ENCODE results near the gene SCIN.

SCIN gene

GRCh38 chr7:12539681-12540080, 30.8 kb upstream of the SCIN start:
- TF ChIP-seq CTCF (IDR thresholded peaks at IDR 0.05; ENCODE audit: borderline replicate concordance, control extremely low read depth, extremely low read depth, insufficient read depth, missing control alignments): no peak
- in situ Hi-C loops (cut with MboI; ENCODE audit: low sequenced_read_pairs, unreplicated experiment): loop anchor here (10.0 kb wide), 1 partner anchor 85 kb away; no protein-coding TSS in a partner anchor
- DNase-seq (ENCODE audit: low spot score): no peak

- no peak for TF ChIP-seq CTCF (IDR thresholded peaks at IDR 0.05; ENCODE audit: borderline replicate concordance, control extremely low read depth, extremely low read depth, insufficient read depth, missing control alignments)
- no peak for DNase-seq (ENCODE audit: low spot score)
- in situ Hi-C loops (cut with MboI; ENCODE audit: low sequenced_read_pairs, unreplicated experiment): no loop called here
These were observed 29.7 kb upstream of the SCIN start for GRCh38 chr7:12540850-12541249.

- no peak for DNase-seq (ENCODE audit: low spot score)
- in situ Hi-C loops (cut with MboI; ENCODE audit: low sequenced_read_pairs, unreplicated experiment): no loop called here
- no peak for TF ChIP-seq CTCF (IDR thresholded peaks at IDR 0.05; ENCODE audit: borderline replicate concordance, control extremely low read depth, extremely low read depth, insufficient read depth, missing control alignments)
These were observed 26.9 kb upstream of the SCIN start for GRCh38 chr7:12543586-12543985.

GRCh38 chr7:12549106-12549505, 21.4 kb upstream of the SCIN start:
- in situ Hi-C loops (cut with MboI; ENCODE audit: low sequenced_read_pairs, unreplicated experiment): no loop called here
- DNase-seq (ENCODE audit: low spot score): no peak
- TF ChIP-seq CTCF (IDR thresholded peaks at IDR 0.05; ENCODE audit: borderline replicate concordance, control extremely low read depth, extremely low read depth, insufficient read depth, missing control alignments): no peak

GRCh38 chr7:12550956-12551355, 19.6 kb upstream of the SCIN start:
- in situ Hi-C loops (cut with MboI; ENCODE audit: low sequenced_read_pairs, unreplicated experiment): no loop called here
- DNase-seq (ENCODE audit: low spot score): no peak
- no peak for TF ChIP-seq CTCF (IDR thresholded peaks at IDR 0.05; ENCODE audit: borderline replicate concordance, control extremely low read depth, extremely low read depth, insufficient read depth, missing control alignments)

- no peak for TF ChIP-seq CTCF (IDR thresholded peaks at IDR 0.05; ENCODE audit: borderline replicate concordance, control extremely low read depth, extremely low read depth, insufficient read depth, missing control alignments)
- DNase-seq (ENCODE audit: low spot score): no peak
- in situ Hi-C loops (cut with MboI; ENCODE audit: low sequenced_read_pairs, unreplicated experiment): no loop called here
These were observed 17.6 kb upstream of the SCIN start for GRCh38 chr7:12552876-12553275.

- in situ Hi-C loops (cut with MboI; ENCODE audit: low sequenced_read_pairs, unreplicated experiment): no loop called here
- DNase-seq (ENCODE audit: low spot score): no peak
- no peak for TF ChIP-seq CTCF (IDR thresholded peaks at IDR 0.05; ENCODE audit: borderline replicate concordance, control extremely low read depth, extremely low read depth, insufficient read depth, missing control alignments)
These were observed 17.1 kb upstream of the SCIN start for GRCh38 chr7:12553416-12553815.
